Femur (tissue), 1 donor: Measurements from ENCODE around the gene TRIM27.
"Not testable (repeated sequence)": the region's sequence is repeated elsewhere in the genome, so short reads cannot be mapped to it uniquely, and the experiment has no call there.

Experiments
- DNase-seq: peaks from one replicate; pipeline ENCODE4 v3.0.0-alpha.2; 2017

Gene TRIM27

DNA sequence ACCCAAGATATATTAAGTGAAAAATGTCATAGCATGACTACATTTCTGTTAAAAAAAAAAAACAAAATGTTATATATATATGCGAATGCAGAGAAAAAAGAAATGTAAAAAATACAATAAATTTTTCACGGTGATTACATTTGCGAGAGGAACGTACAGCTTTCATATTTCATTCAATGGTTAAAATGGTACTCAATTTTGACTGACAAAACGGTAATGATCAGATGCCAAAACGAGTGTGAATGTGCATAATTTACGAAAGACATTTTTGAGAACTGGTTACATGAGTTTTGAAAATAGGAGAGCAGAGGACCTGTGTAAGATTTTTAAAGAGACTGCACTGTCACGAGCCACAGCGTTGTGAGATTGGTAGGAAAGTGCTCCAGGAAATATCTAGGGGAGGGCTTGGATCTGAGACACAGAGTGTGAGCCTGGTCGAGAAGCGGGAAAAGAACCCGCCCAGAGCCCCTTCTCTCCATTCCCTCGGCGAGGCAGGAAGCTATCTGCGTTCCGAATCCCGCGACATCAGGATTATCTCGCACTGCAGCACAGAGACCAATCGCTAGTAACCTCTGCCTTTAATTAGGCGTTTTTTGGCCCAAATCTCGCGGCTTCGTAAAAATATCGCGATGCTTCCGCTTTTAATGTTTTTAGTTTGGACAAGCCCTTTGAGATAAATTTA, 28.5 kb downstream of the TRIM27 start:
- peak; percentile 98 for DNase-seq

DNA sequence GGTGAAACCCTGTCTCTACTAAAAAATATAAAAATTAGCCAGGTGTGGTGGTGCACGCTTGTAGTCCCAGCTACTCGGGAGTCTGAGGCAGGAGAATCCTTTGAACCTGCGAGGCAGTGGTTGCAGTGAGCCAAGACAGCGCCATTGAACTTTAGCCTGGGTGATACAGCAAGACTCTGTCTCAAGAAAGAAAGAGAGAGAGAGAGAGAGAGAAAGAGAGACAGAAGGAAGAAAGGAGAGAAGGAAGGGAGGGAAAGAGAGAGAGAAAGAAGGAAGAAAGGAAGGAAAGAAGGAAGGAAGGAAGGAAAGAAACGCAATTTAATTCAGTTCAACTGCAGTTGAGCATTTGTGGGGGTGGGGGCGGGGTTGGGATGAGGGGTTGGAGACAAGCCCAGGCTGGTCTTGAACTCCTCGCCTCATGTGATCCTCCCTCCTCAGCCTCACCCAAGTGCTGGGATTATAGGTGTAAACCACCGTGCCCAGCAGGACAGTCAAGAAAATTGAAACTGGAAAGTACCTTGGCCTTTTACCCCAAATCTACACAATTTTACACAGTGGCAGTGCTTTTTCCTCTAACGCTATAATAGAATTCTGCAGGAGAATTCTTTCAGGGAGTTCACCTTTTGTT, 30.5 kb downstream of the TRIM27 start:
- DNase-seq: no peak

DNA sequence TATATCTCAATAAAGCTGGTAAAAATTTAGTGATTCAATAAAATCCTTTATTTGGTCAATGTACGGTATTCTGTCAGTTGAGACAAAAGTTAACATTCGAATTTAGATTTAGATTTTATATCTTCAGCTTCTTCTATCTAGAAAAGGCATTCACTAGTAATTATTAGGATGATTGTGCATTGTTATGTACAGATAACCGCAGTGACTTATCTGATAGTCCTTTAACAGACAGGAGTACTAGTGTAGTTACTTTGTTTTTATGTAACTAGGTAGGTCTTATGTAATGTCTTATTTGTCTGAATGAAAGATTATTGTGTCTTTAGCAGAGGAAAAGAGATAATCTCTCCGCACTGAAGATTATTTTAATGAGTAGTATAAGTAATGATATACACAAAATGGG, 31.3 kb downstream of the TRIM27 start:
- DNase-seq: no peak

DNA sequence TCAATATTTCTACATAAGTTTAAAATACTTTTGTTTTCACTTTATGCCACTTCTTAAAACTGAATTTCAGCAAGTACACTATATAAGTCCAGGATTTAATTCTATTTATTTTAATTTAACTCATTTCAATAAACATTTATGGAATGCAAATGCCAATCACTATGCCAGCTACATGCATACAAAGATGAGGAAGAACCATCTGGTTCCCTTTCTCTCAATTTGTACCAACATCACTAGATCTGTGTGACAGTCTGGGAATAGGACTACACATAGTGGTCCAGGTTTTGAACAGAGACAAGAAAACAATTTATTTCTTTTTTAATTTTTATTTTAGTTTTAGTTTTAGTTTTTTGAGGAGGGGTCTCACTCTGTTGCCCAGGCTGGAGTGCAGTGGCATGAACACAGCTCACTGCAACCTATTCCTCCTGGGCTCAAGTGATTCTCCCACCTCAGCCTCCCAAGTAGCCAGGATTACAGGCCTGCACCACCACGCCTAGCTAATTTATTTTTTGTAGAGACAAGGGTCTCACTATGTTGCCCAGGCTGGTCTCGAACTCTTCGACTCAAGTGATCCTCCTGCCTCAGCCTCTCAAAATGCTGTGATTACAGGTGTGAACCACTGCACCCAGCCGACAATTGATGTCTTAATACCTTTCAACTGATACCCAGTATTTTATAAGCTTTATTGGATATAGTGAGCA, 35.8 kb downstream of the TRIM27 start:
- no peak for DNase-seq

DNA sequence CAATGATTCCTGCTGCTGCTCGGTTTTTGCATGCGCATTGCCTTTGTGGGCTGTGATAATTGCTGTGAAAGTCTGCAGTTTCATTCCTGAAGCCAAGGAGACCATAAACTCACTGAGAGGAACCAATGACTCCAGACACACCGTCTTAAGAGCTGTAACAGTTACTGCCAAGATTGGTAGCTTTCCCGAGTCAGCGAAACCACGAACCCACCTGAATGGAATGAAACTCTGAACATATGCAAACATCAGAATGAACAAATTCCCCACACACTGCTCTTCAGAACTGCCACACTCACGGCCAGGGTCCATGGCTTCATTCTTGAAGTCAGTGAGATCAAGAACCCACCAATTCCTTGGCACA, 37.7 kb downstream of the TRIM27 start:
- no peak for DNase-seq

DNA sequence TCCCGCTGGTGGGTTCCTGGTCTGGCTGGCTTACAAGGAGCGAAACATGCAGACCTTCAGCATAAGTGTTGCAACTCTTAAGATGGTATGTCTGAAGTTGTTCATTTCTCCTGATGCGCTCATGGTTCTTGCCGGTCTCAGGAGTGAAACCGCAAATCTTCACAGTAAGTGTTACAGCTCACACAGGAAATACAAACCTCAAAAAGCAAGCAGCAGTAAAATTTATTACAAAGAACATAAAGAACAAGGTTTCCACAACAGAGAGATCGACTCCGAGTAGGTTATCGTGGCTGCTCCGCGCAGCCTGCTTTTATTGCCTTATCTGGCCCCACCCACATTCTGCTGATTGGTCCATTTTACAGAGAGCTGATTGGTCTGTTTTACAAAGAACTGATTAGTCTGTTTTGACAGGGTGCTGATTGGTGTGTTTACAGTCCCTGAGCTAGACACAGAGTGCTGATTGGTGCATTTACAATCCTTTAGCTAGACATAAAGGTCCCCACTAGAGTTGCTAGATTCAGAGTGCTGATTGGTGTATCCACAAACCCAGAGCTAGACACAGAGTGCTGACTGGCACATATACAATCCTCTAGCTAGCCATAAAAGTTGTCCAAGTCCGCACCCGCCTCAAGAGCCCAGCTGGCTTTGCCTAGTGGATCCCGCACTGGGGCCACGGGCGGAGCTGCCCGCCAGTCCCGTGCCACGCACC, 39.2 kb downstream of the TRIM27 start:
- no peak for DNase-seq

DNA sequence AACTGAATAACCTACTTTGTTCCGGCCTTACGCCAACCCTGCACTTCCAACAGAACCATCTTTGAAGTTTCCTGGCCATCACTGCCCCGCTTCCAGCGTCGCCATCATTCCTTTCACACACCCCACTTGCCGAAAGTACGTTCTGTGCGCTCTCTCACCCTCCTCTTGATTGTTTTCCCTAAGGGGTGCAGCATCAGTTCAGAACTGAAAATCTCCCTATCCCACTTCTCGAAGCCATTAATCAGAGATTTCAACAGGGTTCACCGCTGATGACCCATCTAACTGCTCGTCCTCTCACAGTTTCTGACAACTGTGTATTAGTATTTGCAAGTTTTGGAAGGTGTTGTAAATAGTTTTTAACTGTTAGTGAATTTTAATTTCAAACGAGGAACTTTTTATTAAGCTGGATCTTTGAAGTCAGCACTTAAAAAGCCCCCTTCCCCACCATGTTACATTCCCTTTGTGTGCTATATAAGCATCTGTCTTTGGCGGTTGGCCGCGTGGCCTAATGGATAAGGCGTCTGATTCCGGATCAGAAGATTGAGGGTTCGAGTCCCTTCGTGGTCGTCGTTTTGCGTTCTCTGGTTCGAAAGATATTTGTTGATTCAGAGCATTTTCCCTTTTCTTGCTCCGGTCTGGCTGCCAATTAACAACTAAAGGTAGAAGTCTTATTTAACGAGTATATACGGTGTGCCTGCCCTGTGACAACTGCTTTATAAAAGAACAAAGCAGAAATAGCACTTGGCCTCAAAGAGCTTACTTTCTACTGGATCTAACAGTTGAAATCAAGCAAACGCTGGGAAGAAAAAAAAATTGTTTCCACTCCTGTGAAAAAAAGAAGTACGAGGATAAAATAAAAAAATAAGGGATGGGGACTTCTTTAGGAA, 42.6 kb downstream of the TRIM27 start:
- DNase-seq: peak; percentile 91

DNA sequence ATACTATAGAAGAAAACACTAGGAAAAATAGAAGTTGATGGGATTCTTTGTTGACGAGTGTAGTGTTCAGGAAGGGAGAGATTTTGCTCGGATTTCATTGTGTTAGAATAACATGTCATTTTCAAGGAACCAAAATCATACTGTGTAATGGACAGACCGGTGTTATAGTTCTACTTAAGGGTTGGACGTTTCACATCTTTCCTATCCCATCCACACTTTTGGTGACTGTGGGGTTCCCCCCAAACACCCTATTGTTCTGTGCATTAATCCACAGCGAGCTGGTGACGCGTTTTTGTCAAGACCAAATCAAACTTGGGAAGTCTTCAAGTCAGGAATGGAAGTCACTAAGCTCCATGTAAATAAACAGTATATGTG, 43.3 kb downstream of the TRIM27 start:
- no peak for DNase-seq

DNA sequence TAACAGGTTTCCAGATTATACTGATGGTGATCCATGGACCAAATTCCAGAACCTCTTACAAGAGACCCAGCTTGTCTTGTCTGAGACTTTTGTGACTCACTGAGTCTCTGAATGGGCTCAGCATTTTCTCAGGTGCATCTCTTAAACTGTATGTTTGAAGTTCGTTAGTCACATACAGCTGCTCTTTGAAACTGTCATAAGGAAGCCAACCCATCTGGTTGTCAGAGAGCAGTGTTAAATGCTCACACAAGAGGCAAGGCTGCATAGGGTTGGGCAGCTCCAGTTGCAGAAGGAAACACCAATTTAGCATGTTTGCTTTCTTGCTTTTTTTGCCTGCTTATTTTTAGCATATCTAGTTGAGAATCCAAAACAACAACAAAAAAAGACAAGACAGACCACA, 47.1 kb downstream of the TRIM27 start:
- no peak for DNase-seq

DNA sequence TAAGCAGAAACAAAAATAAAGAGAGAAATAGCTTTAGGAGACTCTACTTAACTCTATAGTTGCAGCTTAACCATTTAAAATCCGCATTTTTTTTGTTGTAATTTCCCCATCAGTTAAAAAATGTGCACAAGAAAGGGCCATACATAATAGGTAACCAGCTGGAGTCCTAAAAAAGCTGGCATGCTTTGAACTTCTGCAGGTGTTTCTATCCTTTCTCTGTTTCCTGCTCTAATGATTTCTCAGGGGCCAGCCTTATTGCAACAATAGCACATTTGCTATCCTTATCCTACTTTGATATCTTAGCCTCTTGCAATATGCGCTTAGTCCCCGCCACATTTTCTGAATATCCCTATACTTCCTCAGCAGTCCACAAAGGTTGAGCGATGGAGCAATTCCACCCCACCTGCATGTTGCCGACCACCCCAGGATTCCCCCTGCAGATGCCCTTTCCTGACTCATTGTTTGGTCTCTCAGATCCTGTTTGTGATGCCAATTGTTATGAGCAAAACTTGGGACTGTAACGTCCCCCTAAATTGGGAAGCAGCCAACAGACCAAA, 48.5 kb downstream of the TRIM27 start:
- DNase-seq: no peak

DNA sequence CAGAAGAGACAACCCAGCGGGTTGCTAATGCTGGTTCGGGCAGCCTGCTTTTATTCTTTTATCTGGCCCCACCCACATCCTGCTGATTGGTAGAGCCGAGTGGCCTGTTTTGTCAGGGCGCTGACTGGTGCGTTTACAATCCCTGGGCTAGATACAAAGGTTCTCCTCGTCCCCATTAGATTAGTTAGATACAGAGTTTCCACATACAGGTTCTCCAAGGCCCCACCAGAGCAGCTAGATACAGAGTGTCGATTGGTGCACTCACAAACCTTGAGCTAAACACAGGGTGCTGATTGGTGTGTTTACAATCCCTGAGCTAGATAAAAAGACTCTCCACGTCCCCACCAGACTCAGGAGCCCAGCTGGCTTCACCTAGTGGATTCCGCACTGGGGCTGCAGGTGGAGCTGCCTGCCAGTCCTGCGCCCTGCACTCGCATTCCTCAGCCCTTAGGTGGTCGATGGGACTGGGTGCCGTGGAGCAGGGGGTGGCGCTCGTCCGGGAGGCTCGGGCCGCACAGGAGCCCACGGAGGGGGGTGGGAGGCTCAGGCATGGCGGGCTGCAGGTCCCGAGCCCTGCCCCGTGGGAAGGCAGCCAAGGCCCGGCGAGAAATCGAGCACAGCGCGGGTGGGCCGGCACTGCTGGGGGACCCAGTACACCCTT, 51.5 kb downstream of the TRIM27 start:
- not testable (repeated sequence) for DNase-seq

DNA sequence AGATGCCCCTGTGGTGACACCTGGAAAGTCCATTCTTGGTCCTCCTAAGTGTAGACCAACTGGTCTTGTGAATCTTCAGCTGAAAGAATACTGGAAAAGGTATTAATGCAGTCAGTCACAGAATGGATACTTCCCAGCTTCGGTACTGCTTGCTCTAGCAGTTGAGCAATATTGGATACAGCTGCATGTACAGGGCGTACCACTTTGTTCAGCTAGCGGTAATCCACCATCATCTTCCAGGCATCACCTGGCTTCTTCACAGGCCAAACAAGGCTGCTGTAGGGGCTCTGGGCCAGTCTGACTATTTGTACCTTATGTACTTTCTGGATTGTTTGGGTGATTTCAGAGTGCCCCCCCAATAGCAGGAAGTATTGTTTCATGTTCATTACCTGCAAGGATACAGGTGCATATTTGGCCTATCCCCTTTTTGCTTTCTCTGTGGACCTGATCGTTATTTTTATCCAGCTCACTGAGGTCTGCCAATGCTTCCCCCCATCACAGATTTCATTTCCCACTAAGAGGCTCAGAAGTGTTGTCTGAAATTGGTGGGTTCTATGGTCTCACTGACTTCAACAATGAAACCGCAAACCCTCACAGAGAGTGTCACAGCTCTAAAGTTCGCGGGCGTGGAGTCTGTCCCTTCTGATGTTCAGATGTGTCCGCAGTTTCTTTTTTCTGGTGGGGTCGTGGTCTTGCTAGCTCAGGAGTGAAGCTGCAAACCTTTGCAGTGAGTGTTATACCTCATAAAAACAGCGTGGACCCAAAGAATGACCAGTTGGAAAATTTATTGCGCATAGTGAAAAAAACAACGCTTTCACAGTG, 52.2 kb downstream of the TRIM27 start:
- DNase-seq: no peak

DNA sequence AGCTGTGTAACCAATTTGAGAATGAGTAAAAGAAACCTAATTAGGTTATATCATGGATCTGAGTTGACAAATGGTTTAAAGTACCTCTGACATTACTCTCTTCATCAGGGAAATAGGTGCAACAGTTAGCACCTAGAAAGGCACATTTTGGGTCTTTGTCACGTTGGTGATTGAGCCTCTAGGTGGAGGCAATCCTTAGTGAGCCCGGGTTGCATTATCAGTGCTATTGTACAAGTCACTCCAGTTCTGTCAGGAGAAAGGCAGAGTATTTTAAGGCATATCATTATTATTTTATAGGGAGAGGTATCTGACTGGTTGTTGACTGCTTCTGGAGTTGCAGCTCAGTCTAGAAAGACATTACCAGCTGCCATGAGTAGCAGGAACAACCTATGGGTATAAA, 54.9 kb downstream of the TRIM27 start:
- no peak for DNase-seq

DNA sequence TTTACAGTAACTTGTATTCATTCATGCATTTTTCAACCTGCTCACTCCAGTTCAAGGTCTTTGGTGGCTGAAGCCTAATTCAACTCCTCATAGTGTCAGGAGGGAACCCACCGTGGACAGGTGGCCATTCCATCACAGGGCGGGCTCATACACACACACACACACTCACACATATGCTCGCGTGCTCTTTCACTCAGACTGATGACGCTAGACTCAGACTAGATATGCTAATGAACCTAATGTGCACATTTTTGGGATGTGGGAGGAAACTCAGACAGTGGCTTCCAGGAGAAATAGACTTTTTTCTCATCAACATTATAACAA, 56.7 kb downstream of the TRIM27 start:
- no peak for DNase-seq

DNA sequence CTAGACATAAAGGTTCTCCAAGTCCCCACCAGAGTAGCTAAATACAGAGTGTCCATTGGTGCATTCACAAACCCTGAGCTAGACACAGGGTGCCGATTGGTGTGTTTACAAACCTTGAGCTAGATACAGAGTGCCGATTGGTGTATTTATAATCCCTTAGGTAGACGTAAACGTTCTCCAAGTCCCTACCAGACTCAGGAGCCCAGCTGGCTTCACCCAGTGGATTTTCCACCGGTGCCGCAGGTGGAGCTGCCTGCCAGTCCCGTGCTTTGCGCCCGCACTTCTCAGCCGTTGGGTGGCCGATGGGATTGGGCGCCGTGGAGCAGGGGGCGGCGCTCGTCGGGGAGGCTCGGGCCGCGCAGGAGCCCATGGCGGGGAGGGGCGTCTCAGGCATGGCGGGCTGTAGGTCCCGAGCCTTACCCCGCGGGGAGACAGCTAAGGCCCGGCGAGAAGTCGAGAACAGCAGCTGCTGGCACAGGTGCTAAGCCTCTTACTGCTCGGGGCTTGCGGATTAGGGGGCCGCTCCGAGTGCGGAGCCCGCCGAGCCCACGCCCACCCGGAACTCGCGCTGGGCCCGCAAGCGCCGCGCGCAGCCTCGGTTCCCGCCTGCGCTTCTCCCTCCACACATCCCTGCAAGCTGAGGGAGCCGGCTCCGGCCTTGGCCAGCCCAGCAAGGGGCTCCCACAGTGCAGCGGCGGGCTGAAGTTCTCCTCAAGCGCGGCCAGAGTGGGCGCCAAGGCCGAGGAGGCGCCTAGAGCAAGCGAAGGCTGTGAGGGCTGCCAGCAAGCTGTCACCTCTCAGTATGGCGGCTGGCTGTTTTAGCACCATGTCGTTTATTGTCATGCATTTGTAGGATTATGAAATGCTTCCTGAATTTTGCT, 57.3 kb downstream of the TRIM27 start:
- peak; percentile 80 for DNase-seq

DNA sequence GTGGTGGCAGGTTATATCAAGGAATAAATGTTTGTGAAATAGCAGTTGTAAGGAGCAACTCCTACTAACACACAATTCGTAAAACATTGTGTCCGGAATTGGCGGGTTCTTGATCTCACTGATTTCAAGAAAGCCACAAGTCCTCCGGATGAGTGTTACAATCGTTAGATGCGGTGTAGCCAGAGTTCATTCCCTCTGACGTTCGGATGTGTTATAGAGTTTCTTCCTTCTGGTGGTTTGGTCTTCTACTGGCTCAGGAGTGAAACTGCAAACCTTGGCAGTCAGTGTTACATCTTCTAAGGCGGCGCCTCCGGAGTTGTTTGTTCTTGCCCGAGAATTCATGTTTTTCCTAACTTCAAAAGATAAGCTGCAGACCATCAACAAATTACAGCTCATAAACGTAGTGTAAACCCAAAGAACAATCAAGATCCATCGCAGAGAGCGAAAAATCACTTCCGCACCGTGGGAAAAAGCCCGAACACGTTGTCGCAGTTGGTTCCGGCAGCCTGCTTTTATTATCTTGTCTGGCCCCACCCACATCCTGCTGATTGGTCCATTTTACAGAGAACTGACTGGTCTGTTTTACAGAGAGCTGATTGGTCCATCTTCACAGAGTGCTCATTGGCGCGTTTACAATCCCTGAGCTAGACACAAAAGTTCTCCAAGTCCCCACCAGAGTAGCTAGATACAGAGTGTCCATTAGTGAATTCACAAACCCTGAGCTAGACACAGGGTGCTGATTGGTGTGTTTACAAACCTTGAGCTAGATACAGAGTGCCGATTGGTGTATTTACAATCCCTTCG, 58.2 kb downstream of the TRIM27 start:
- peak; percentile 48 for DNase-seq

DNA sequence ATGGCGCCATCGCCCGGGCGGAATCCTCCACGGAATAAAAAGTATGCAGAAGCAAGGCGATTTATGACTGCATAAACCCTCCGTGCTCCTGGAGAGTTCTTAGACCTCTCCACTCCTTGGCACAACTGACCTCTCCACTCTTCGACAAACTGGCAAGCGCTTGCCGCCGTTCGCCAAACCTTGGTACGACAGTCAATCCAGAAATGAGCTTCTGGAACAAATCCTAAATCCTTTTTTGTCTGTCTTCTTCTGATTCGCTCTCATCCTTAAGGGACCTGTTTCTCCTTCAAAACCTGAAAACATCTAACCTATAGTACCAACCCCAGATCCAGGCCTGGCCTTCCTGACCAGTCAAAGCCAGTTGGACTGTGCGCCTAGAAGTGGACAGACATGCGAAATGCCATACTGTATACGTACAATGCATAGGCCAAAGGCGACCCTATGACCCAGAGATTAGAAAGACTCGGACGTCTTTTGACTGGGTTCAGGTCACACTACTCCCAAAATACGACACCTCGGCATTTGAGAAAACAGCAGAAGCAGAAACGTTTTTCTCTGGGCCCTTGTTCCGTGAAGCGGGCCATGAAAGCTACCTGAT, 59.4 kb downstream of the TRIM27 start:
- no peak for DNase-seq

DNA sequence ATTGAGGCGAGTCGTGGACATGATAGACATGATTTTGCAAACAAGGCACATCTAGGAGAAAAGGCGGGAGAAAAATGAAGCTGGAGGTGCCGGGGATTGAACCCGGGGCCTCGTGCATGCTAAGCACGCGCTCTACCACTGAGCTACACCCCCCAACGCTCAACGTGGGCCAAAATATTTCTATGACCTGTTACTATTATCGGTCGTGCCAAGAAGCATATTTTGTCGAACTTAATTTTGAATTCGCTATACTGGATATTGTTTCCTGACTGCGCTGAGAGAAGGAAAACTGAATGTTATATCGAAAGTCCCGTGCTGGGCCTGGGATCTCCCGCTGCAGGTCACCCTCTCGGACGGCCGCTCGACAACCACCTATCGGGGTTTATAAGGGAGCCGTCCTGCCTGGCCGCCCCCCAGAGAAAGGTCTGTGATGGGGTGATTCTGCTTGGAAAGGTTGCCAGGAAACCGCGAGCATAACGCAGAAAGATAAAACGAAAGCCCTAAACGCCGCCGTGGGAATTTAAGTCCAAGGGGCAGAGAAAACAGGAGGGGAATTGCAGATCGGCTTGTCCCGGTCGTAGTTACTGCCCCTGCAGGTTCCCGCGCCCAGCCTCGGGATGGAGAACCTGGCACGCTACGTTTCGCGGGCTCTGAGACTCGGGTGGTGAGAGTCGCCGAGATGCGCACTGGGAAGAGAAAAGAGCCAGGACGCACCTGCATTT, 60.0 kb downstream of the TRIM27 start:
- peak; percentile 91 for DNase-seq
